VCaP (cell line): Measurements from ENCODE around the gene LINC01488.

Source experiments
- H3K27ac ChIP-seq: fragments of 450-650 bp; 2 replicates; pipeline ENCODE4 v1.5.1; 2017
- CTCF ChIP-seq: fragments of 450-650 bp; conservative IDR thresholded peaks from 2 replicates; pipeline ENCODE4 v1.5.1; 2017; ENCODE audit warnings: mild to moderate bottlenecking, moderate library complexity

Gene LINC01488

GRCh38 chr11:69447786-69448185 is 33.7 kb upstream of the LINC01488 start:
- TF ChIP-seq CTCF = no peak

GRCh38 chr11:69448471-69449284 is 32.8 kb upstream of the LINC01488 start:
- H3K27ac ChIP-seq = peak overlapping the region; percentile 45
- no peak for TF ChIP-seq CTCF

More at GRCh38 chr11:69447786-69448185, 33.7 kb upstream of the LINC01488 start:
- peak overlapping the region; percentile 45 for H3K27ac ChIP-seq

- no peak for TF ChIP-seq CTCF
- H3K27ac ChIP-seq = no peak overlapping the region
Observed at GRCh38 chr11:69449320-69450063, 32.0 kb upstream of the LINC01488 start.

GRCh38 chr11:69450064-69450856 is 31.2 kb upstream of the LINC01488 start:
- H3K27ac ChIP-seq = peak overlapping the region; percentile 20; the same call in 1 of the 2 replicates
- TF ChIP-seq CTCF = no peak

- TF ChIP-seq CTCF = no peak
Observed at GRCh38 chr11:69450857-69451220, 30.6 kb upstream of the LINC01488 start.

GRCh38 chr11:69451289-69451688 is 30.2 kb upstream of the LINC01488 start:
- H3K27ac ChIP-seq = no peak overlapping the region
- no peak for TF ChIP-seq CTCF

More at GRCh38 chr11:69450857-69451220, 30.6 kb upstream of the LINC01488 start:
- H3K27ac ChIP-seq = peak overlapping the region; percentile 20; the same call in 1 of the 2 replicates
